Esophagus muscularis mucosa (tissue), 4 donors: ENCODE data around the gene AS3MT.

Experiments
- EP300 ChIP-seq: sonication (generic); formaldehyde crosslinking; IDR thresholded peaks from one replicate; pipeline ENCODE4 v1.6.1; 2017; ENCODE audit warnings: antibody characterized with exemption
- POLR2A ChIP-seq: fragments of 450-650 bp; IDR thresholded peaks from one replicate; pipeline ENCODE4 v1.6.1; 2017; ENCODE audit warnings: antibody characterized with exemption, moderate library complexity, mild to moderate bottlenecking, low read depth
- POLR2AphosphoS5 ChIP-seq, 2 donors: sonication (generic); formaldehyde crosslinking; IDR thresholded peaks; one replicate each; pipeline ENCODE4 v1.6.1; 2017; ENCODE audit warnings: antibody characterized with exemption in 2 of 2
- TF ChIP-seq, protein P1 (sequence below), 3 experiments: fragments of 200-600 bp in 2 of 3; fragments of 450-650 bp in 1 of 3; sonication (generic) in 2 of 3; IDR thresholded peaks; one replicate each; pipeline ENCODE4 v1.5.1; 2017 to 2019; ENCODE audit warnings: antibody characterized with exemption in 3 of 3, mild to moderate bottlenecking in 2 of 3, moderate library complexity in 1 of 3

DNA sequence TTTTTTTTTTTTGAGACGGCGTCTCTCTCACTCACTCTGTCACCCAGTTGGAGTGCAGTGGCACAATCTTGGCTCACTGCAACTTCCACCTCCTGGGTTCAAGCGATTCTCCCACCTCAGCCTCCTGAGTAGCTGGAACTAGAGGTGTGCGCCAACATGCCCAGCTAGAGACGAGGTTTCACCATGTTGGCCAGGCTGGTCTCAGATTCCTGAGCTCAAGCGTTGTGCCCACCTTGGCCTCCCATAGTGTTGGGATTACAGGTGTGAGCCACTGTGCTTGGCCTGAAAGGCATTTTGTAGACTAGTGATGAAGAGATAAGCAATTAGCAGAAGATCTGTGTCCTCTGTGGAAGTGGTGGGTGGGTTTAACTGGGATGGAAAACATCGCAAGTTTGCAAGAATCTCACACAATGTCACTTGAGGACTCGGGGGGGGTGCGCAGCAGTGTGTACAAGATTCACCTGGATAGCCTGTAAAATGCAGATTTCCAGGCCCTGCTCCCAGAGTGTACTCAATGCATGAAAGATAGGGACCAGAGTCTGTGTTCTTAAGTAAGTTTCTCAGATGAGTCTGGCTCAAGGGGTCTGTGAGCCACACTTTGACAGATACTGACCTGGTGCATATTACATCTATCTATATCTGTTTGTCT is 43.0 kb upstream of the AS3MT start:
- TF ChIP-seq EP300 (no peak), POLR2AphosphoS5 (IDR thresholded peaks at IDR 0.05) (no peak), POLR2A (no peak)
- TF ChIP-seq, protein P1, sequence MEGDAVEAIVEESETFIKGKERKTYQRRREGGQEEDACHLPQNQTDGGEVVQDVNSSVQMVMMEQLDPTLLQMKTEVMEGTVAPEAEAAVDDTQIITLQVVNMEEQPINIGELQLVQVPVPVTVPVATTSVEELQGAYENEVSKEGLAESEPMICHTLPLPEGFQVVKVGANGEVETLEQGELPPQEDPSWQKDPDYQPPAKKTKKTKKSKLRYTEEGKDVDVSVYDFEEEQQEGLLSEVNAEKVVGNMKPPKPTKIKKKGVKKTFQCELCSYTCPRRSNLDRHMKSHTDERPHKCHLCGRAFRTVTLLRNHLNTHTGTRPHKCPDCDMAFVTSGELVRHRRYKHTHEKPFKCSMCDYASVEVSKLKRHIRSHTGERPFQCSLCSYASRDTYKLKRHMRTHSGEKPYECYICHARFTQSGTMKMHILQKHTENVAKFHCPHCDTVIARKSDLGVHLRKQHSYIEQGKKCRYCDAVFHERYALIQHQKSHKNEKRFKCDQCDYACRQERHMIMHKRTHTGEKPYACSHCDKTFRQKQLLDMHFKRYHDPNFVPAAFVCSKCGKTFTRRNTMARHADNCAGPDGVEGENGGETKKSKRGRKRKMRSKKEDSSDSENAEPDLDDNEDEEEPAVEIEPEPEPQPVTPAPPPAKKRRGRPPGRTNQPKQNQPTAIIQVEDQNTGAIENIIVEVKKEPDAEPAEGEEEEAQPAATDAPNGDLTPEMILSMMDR (IDR thresholded peaks at IDR 0.05) = no peak
